Keratinocyte (primary cell): ENCODE measurements around the gene SMC2. TPM values are rescaled to one million over a fixed set of nuclear protein-coding genes. Genes with fewer than 3 reads are reported as not detected.

Experiments
- DNase-seq: peaks from one replicate; pipeline ENCODE4 v3.0.0-alpha.2; 2011; ENCODE audit warnings: low read depth, missing footprints, low spot score
- FAIRE-seq: peaks from 2 replicates; lab custom pipeline; 2011; peaks lifted over from hg19 to GRCh38; lab: Jason Lieb, UNC
- H2AFZ ChIP-seq: 2 replicates; pipeline ENCODE4 v1.6.0; 2012; ENCODE audit warnings: low read length, control low read depth, inconsistent platforms; ENCODE audit not compliant: control insufficient read depth
- H3K27ac ChIP-seq: 2 replicates; pipeline ENCODE4 v1.5.1; 2011; ENCODE audit warnings: low read length; ENCODE audit not compliant: control insufficient read depth, insufficient read depth
- H3K27me3 ChIP-seq: 3 replicates; pipeline ENCODE4 v1.6.0; 2011; ENCODE audit warnings: low read length; ENCODE audit not compliant: control insufficient read depth, insufficient read depth; ENCODE audit errors: extremely low read depth
- H3K36me3 ChIP-seq, 2 experiments: 2 replicates in 1 of 2; 3 replicates in 1 of 2; pipeline ENCODE4 v1.5.1; 2011; ENCODE audit warnings: low read length in 2 of 2, mild to moderate bottlenecking in 1 of 2; ENCODE audit not compliant: control insufficient read depth in 2 of 2, insufficient read depth in 2 of 2; ENCODE audit errors: extremely low read depth in 1 of 2
- H3K4me1 ChIP-seq: 3 replicates; pipeline ENCODE4 v1.5.1; 2011; ENCODE audit warnings: low read length; ENCODE audit not compliant: control insufficient read depth, insufficient read depth; ENCODE audit errors: extremely low read depth
- H3K4me2 ChIP-seq: 3 replicates; pipeline ENCODE4 v1.6.0; 2011; ENCODE audit warnings: low read depth, low read length; ENCODE audit not compliant: control insufficient read depth, insufficient read depth; ENCODE audit errors: extremely low read depth
- H3K4me3 ChIP-seq, 3 experiments: fragments of 200-600 bp in 1 of 3; sonication (generic) in 1 of 3; 2 replicates in 2 of 3; 3 replicates in 1 of 3; pipeline ENCODE4 v1.5.1; 2011 to 2016; ENCODE audit warnings: low read length in 3 of 3, mild to moderate bottlenecking in 3 of 3, control low read depth in 2 of 3, inconsistent platforms in 1 of 3, low read depth in 1 of 3, mixed read lengths in 1 of 3, mixed run types in 1 of 3, moderate library complexity in 1 of 3; ENCODE audit not compliant: control insufficient read depth in 2 of 3, insufficient read depth in 2 of 3; ENCODE audit errors: extremely low read depth in 1 of 3
- H3K79me2 ChIP-seq: 2 replicates; pipeline ENCODE4 v1.6.0; 2012; ENCODE audit warnings: low read length; ENCODE audit not compliant: control insufficient read depth, insufficient read depth
- H3K9ac ChIP-seq: 3 replicates; pipeline ENCODE4 v1.6.0; 2011; ENCODE audit warnings: low read length; ENCODE audit not compliant: control insufficient read depth, insufficient read depth; ENCODE audit errors: extremely low read depth
- H3K9me1 ChIP-seq: 3 replicates; pipeline ENCODE4 v1.6.0; 2011; ENCODE audit warnings: low read length; ENCODE audit not compliant: control insufficient read depth, insufficient read depth; ENCODE audit errors: extremely low read depth
- H3K9me3 ChIP-seq: 2 replicates; pipeline ENCODE4 v1.5.1; 2012; ENCODE audit warnings: low read depth, low read length; ENCODE audit not compliant: control insufficient read depth
- H4K20me1 ChIP-seq: 3 replicates; pipeline ENCODE4 v1.6.0; 2011; ENCODE audit warnings: low read length; ENCODE audit not compliant: control insufficient read depth, insufficient read depth; ENCODE audit errors: extremely low read depth
- CTCF ChIP-seq, 3 experiments: IDR thresholded peaks in 1 of 3; conservative IDR thresholded peaks in 1 of 3; optimal IDR thresholded peaks in 1 of 3; 2 replicates in 2 of 3; 3 replicates in 1 of 3; pipeline versions ENCODE3 to v1.5.1; 2011; ENCODE audit warnings: low read length in 3 of 3, mild to moderate bottlenecking in 3 of 3, moderate library complexity in 2 of 3, control low read depth in 1 of 3, inconsistent platforms in 1 of 3; ENCODE audit not compliant: insufficient read depth in 2 of 3; ENCODE audit errors: extremely low read depth in 1 of 3
- EZH2 ChIP-seq: IDR thresholded peaks from one replicate; pipeline ENCODE4 v1.6.1; 2012; ENCODE audit warnings: inconsistent platforms, mild to moderate bottlenecking, low read length, moderate library complexity
- dilution Hi-C: fragments of 300-500 bp; cut with MboI; formaldehyde crosslinking; loops from one replicate; pipeline ENCODE4 v1.7.0; 2020; ENCODE audit warnings: low sequenced_read_pairs; ENCODE audit not compliant: extremely low pct_ligation_motif_present
- polyA plus RNA-seq, 5 experiments: library from polyadenylated mRNA; depleted of rRNA in 3 of 5; stranded (reverse) in 3 of 5; stranded (forward) in 1 of 5; unstranded in 1 of 5; fragments of >200 nt; gene quantifications; 1 replicate in 1 of 5; 2 replicates in 3 of 5; 3 replicates in 1 of 5; pipeline versions ENCODE4 v1.2.1 to v1.2.3, GENCODE V29; 2011 to 2012; ENCODE audit warnings: missing spikeins in 2 of 5, low read depth in 1 of 5, low replicate concordance in 1 of 5

SMC2 gene
- polyA plus RNA-seq, 1 donor (not counting 4 experiments of a cell fraction or from before 2014, with no cell fraction given) = 13.9 TPM

- no peaks in the 10 kb centered on the region for H3K36me3 ChIP-seq
- dilution Hi-C loops = no loop called here
- H4K20me1 ChIP-seq = no peaks in the 10 kb centered on the region
- no peaks in the 10 kb centered on the region for H3K79me2 ChIP-seq
- no peak overlapping the region for H3K4me3 ChIP-seq
- TF ChIP-seq CTCF (optimal IDR thresholded peaks at IDR 0.05 in 1 of 3, IDR thresholded peaks at IDR 0.05 in 1 of 3, conservative IDR thresholded peaks at IDR 0.05 in 1 of 3; ENCODE audit: extremely low read depth in 1 of 3, insufficient read depth in 2 of 3, low read length in 3 of 3) (no peak), EZH2 (no peak)
- H3K27me3 ChIP-seq = no peaks in the 10 kb centered on the region
- H3K9ac ChIP-seq = no peak overlapping the region
- H3K27ac ChIP-seq = no peak overlapping the region
- no peak overlapping the region for H2AFZ ChIP-seq
- no peak overlapping the region for H3K4me2 ChIP-seq
- no peak for FAIRE-seq
- peaks cover 7% of the 10 kb centered on the region for H3K4me1 ChIP-seq
- H3K9me1 ChIP-seq = no peaks in the 10 kb centered on the region
- H3K9me3 ChIP-seq = no peaks in the 10 kb centered on the region
- no peak for DNase-seq
Measured at GRCh38 chr9:104087894-104088293, 6.2 kb upstream of the SMC2 start.

- no peak overlapping the region for H3K4me3 ChIP-seq
- no peaks in the 10 kb centered on the region for H3K27me3 ChIP-seq
- H3K36me3 ChIP-seq = no peaks in the 10 kb centered on the region
- no peak overlapping the region for H2AFZ ChIP-seq
- no peak for DNase-seq
- no peak overlapping the region for H3K27ac ChIP-seq
- no peaks in the 10 kb centered on the region for H3K79me2 ChIP-seq
- no peak overlapping the region for H3K4me2 ChIP-seq
- dilution Hi-C loops = no loop called here
- H3K9ac ChIP-seq = no peak overlapping the region
- no peak for FAIRE-seq
- H3K9me3 ChIP-seq = no peaks in the 10 kb centered on the region
- H3K4me1 ChIP-seq = peaks cover 9% of the 10 kb centered on the region
- TF ChIP-seq CTCF (optimal IDR thresholded peaks at IDR 0.05 in 1 of 3, IDR thresholded peaks at IDR 0.05 in 1 of 3, conservative IDR thresholded peaks at IDR 0.05 in 1 of 3; ENCODE audit: extremely low read depth in 1 of 3, insufficient read depth in 2 of 3, low read length in 3 of 3) = no peak
- TF ChIP-seq EZH2 = no peak
- H4K20me1 ChIP-seq = no peaks in the 10 kb centered on the region
- no peaks in the 10 kb centered on the region for H3K9me1 ChIP-seq
Measured at GRCh38 chr9:104088416-104088815, 5.7 kb upstream of the SMC2 start.
